HG02870 (cell line): ENCODE measurements around the gene GP1BB.

Experiments used
- ATAC-seq: cut with Tn5 transposase; IDR thresholded peaks from one replicate; pipeline ENCODE4 v1.9.1; 2021; ENCODE audit warnings: mild to moderate bottlenecking, moderate library complexity; ENCODE audit not compliant: unreplicated experiment

GP1BB gene

DNA sequence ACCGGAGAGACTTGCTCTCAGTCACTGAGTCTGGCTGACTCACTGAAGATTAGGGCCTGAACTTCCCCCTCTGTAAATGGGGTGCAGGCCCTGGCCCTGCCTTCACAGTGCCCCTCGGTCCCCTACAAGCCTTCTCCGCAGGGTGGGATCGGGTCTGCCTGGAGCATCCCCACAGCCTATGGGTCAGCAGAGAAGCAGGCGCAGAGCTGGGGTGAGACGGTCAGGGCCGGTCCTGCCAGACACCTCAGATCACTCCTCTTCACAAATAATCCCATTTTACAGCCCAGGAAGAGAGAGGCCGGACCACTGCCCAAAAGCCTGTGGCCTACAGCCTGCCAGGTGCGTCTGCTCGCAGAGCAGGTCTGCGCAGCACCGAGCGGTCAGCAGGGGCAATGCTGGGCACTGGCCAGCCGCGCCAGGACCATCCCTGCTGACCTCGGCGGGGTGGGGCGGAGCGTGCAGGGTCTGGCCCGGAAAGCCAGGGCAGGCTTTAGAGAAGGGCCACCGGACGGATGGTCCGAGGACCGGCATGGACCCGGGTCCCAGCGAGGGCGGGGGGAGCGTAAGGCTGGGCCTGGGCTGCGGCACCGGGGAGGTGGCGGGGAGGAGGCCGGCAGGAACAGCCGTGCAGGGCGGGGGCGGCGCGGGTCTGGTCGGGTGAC is 9.6 kb upstream of the GP1BB start:
- ATAC-seq = no peak

DNA sequence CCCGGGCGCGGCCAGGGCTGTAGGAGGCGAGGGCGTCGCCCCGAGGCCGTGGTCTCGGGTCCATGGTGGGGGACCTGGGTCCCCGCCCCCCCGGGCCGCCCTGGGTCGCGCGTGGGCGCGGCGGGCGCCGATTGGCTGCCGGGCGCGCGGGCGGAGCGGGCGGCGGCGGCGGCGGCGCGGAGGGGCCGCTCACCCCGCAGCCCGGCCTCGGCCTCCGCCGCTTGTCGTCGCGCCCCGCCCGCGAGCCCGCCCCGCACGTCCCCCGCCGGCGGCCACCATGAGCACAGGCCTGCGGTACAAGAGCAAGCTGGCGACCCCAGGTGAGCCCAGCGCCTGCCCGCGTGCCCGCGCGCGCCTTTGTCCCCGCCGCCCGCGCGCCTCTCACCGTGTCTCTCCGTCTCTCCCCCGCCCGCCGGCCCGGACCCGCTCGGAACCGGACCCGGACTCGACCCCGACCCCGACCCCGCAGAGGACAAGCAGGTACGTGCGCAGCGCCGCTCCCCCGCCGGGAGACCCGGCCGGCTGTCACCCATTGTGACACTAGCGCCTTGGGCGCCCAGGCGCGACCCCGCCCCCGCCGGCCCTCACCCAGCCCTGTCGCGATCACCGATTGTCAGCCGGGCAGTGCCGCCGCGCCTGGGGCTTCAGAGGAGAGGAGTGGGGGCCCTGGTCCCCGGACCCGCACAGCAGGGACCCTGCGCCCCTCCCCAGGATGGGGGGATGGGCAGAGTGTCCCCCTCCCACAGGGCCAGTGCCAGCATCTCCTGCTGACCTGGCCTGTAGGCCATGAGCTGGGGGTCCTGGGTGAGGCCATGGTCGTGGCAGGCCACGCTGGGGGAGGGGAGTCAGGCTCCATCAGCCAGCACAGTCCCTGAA is 8.8 kb upstream of the GP1BB start, which contains the start of gene SEPTIN5:
SEPTIN5 (plus strand) TSS at position 192 of the 876 bp plus-strand sequence; CDS start at position 278, 86 bp downstream.
- no peak for ATAC-seq

DNA sequence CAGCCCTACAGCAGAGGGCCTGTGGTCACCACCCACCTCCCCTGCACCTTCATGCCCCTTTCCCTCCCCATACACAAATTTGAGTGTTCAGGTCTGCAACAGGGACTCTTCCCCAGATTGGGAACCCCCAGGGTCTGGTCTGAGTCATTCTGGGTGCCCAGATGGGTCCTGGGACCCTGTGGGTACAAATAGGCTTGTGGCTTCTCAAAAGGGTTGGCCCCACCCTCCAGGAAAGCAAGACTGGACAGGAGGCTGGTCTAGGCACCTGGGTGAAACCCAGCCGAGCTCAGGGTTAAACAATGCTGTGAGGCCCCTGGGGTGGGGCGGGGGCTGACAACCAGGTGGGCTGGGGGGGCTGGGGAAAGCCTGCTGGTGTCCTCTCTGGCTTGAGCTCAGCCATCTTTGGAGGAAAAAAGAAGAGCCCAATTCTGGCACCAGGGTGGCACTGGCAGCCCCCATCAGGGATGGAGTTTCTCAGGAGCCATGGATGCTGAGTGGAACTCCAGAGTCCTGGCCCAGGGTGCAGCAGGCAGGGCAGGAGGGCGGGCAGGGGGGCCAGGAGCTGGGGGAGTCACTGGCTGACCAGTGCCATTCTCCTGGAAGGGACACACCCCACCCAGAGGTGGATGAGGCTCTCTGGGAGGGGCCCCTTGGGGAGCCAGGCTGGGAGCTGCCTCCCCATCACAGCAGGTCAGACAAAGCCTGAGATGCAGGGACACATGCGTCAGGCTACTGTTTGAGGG is 8.0 kb upstream of the GP1BB start:
- no peak for ATAC-seq

DNA sequence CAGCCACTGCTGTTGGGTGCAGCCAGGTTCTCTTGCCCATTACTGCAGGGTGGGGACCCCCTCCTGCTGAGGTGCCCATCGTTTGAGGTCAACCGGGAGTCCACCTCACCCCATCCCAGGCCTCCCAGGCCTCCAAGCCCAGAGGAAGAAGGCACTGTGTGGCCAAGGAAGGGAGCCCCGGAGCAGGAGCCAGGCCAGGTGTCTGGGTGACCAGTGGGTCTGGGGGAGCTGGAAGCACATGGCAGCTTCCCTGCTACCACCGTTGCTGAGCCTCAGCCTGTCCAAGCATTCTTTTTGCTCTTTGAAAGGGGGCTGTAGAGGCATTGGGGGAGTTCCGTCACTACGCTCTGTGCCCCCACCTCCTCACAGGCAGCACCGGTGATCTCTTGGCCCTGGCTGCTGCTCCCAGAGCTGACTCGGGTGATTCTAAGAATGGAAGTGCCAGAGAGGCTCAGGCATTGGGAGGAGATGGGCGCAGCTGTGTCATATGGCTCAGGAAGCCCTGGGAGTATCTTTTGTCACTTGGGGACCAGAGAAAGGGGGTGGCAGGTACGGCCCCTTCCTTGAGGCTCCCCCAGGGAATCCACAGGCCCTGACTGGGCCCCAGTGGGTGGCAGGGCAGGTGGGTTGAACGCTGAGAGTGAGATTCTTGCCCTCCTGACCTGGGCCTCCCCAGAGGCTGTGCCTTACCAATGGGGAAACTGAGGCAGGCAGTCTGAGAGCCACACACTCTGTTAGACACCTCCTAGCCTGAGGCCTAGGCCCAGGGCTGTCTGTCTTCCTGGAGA is 7.1 kb upstream of the GP1BB start:
- ATAC-seq = no peak

DNA sequence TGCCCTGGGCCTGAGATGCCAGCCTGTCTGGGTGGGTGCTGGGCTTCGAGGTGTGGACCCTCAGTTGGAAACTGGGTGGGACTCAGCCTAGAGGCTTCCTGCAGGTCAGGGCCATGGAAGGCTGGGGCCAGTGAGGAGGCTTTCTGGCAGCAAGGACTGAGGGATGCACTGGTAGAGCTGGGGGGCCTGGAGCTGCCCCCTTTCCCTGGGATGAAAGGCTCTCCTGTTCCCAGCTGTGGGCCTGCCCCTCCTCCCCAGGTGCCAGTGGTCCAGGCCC is 6.6 kb upstream of the GP1BB start:
- no peak for ATAC-seq

DNA sequence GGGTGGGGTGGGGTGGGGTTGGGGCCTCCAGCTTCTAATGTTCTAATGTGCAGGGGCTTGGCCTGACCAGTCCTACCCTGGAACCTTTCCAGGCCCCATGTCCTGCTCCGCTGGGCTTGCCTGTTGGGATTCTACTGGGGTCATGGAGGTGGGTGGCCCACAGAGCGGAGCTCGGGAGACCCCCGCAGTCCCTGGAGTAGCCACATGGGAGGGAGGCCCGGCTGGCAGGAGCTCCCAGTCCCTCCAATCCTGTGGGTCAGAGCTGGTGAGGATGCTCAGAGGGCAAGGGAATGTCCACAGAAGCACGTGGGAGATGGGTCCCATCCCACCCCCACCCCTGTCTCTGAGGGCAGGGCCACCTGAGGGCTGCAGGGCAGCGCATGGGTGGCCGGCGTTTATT is 6.2 kb upstream of the GP1BB start:
- ATAC-seq = no peak

DNA sequence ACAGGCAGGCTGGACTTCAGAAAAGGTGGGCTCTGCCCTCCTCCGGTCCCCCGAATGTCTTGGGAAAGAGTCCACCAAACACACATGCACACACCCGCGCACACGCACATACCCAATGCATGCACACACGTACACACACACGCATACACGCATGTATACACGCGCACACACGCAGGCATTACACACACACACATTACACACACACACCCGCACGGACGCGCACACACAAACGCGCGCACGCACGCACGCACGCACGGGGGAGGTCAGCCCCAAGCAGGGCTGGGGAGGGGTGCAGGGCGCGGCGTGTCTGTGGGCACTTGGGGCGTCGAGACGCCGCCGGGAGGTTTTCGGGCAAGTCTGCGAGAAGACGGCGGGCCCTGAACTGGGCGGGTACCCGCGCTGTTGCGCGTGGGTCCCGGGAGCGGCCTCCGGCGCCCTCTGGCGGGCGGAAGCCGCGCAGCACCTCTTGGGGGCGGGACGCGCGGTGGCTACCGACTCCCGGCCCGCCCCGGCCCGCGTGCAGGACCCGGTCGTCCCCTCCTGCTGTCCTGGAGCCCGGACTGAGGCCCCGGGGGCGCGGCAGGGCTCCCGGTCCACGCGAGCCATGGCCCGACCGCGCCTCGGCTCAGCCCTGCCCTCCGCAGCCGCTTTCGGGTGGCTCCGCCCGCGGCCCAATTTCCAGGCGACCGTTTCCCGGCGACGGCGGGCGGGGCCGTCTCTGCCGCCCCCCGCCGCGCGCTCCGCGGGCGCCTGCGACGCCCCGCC is 5.5 kb upstream of the GP1BB start:
- no peak for ATAC-seq

DNA sequence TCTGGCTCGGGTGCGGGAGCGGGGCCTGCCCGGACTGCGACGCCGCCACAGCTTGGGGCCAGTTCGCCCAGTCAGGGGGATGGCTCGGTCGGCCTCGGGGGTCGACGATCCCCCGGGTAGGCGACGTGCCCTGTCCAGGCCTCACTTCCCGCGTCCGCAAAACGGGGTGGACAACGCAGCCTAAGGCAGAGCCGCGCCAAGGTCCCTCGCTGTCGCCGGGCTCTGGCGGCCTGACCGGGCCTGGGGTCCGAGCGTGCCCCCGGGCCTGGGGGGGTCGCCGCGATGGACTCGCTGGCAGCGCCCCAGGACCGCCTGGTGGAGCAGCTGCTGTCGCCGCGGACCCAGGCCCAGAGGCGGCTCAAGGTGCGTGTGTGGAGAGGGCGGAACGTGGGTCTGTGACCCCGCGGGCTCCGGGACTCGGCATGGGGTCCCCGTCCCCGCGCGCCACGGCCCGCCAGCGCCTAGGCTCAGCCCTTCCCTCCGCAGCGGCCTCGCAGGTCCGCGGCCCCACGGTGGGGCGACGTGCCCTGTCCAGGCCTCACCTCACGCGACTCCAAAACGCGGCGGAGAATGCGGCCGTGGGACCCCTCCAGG is 4.8 kb upstream of the GP1BB start:
- ATAC-seq = no peak

DNA sequence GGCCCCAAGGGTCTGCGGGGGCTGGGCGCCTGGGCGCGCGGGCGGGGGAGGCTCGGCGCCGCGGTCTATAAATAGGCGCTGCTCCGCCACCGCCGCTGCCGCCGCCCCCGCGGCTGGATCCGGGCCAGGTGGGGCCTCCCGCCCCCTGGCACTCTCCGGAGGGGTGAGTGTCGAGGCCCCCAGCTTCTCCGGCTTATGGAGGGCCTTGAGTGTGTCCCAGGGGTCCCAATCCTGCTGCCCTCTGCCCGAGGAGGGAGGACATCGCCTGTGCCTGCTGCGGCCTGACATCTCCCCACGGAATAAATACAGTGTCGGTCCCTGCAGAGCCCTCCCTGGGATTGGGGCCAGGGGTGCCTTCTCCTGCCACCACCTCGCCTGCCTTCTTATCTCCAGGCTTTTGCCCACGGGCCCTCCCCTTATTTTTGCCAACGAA is 4.3 kb upstream of the GP1BB start:
- no peak for ATAC-seq

DNA sequence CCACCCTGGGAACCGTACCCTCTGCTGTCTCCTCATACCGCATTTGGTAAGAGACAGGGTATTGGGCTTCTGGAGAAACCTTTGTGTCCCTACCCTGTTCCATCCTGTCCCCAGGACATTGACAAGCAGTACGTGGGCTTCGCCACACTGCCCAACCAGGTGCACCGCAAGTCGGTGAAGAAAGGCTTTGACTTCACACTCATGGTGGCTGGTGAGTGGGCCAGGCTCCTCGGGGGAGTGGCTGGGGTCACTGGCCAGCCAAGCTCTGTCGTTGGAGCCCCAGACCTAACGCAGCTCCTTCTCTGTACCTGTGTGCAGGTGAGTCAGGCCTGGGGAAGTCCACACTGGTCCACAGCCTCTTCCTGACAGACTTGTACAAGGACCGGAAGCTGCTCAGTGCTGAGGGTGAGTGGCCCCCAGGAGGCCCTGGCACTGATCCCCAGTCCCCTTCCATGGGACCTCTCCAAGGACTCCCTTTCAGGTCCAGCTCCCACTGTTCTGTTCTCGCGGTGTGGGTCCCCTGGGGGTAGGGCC is 3.8 kb upstream of the GP1BB start:
- ATAC-seq = no peak

DNA sequence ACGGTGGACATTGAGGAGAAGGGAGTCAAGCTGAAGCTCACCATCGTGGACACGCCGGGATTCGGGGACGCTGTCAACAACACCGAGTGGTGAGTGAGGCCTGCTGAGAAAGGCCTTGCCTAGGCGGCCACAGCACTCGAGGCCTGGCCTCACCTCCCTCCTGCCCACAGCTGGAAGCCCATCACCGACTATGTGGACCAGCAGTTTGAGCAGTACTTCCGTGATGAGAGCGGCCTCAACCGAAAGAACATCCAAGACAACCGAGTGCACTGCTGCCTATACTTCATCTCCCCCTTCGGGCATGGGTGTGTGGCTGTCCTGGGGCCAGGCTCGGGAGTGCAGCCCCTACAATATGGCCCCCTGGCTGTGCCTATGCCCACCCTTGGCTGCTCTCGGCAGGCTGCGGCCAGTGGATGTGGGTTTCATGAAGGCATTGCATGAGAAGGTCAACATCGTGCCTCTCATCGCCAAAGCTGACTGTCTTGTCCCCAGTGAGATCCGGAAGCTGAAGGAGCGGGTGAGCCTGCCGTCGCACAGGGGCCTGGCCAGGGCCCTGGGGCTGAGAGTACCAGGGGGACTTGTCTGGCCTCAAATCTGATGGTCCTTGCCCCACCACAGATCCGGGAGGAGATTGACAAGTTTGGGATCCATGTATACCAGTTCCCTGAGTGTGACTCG is 3.0 kb upstream of the GP1BB start:
- ATAC-seq = no peak

DNA sequence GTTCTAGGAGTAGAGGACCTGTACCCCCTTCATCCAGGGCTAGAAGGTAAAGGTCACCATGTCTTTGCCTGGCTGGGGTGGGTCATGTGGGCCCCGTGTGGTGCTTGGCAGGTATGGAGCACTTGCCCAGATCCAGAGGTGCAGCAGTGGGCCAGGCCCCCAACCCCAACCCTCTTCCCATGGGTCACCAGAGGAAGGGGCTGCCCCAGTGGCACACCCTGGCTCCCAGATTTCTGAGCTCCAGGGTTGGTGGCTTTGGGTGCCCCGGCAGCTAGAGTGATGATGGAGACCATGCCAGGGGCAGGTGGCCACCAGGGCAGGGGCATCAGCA is 2.4 kb upstream of the GP1BB start:
- no peak for ATAC-seq

DNA sequence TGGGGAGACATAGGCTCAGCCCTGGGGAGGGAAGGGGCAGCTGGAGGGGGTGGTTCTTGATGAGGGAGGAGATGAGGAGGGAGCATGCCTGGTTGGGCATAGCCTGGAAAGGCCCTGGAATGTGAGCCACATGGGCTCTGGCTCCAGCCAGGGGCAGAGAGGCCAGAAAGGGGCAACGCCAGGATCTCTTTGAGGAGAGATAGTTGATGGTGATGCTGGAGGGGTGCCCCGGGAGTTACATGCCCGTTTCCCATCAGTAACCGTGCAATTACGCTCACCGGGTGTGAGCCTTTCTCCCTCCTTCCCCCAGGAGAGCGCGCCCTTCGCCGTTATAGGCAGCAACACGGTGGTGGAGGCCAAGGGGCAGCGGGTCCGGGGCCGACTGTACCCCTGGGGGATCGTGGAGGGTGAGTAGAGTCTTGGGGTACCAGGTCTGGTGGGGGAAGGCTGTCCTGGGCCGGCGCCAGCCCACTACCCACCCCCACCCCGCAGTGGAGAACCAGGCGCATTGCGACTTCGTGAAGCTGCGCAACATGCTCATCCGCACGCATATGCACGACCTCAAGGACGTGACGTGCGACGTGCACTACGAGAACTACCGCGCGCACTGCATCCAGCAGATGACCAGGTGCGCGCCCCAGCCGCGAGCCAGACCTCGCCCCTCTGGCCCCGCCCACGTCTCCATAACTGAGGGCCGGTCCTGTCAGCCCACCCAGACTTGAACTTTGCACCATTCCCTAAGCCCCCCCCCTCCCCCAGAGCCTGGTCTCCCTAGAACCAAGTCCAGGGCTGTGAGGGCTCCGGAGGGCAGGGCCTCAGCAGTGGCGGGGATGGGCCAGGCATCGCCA is 1.8 kb upstream of the GP1BB start:
- no peak for ATAC-seq

DNA sequence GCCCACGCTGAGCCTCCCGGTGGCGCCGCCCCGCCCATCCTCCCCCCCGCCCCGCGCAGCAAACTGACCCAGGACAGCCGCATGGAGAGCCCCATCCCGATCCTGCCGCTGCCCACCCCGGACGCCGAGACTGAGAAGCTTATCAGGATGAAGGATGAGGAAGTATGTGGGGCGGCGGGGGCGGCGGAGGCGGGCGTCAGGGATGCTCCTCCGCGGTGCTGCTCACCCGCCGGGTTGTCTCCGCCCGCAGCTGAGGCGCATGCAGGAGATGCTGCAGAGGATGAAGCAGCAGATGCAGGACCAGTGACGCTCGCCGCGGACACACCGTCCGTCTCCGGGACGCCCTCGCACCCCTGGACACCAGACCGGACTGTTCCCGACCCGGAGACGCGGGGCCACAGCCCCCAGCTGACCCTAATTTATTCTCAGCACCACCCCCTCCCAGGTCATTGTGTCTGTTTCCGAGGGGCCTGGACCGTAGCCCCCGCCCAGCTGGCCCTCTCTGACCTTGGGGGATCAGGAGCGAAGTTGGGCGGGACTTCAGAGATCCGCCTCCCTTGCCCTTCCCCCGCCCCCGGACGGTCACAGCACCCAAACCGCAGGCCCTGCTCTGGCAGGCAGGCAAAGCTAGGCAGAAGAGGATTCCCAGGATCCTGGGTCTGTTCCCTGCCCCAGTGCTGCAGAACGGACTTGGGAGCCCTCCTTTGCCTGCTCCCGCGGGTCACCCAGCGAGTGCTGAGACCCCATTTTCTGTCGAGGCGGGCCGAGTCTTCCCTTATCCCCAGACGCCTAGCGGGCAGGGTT is 959 bp upstream of the GP1BB start:
- ATAC-seq = no peak

DNA sequence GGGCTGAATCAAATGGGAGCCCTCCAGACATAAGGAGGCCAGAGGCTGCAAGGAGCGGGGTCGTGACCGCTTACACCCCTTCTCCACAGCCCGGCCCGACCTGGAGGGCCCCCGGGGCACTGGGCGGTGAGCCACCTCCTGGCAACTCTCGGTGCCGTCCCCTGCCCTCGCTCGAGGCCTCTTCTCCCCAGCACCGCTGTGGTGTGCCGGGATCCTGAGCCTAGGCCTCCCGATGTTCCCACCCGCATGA is 432 bp upstream of the GP1BB start:
- ATAC-seq = no peak

DNA sequence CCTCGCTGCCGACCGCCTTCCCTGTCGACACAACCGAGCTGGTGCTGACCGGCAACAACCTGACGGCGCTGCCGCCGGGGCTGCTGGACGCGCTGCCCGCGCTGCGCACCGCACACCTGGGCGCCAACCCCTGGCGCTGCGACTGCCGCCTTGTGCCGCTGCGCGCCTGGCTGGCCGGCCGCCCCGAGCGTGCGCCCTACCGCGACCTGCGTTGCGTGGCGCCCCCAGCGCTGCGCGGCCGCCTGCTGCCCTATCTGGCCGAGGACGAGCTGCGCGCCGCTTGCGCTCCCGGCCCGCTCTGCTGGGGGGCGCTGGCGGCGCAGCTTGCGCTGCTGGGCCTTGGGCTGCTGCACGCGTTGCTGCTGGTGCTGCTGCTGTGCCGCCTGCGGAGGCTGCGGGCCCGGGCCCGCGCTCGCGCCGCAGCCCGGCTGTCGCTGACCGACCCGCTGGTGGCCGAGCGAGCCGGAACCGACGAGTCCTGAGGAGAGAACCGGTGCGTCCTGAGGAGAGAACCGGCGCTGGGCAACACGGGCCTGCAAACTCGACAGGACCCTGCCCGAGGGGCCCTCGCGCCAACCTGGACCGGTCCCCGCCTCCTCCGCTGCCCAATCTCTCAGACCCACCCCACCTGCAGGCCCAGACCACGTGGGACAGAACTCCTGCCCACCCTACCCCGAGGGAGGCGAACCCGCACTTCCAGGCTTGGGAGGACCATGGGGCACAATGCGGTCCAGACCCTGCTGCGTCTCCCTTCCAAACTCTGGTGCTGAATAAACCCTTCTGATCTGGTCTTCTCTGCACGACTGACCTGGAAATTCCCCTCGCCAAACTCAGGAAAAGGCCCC is 866 bp downstream of the GP1BB start:
- ATAC-seq = no peak
